WTC11 (cell line): ENCODE measurements around the gene PAIP1.

Experiments
- ARID4B ChIP-seq: sonication (generic); formaldehyde crosslinking; IDR thresholded peaks from 2 replicates; pipeline ENCODE4 v1.8.0; 2023; ENCODE audit warnings: missing genetic modification reagents, mild to moderate bottlenecking, borderline replicate concordance
- CTCF ChIP-seq: fragments of 200-600 bp; IDR thresholded peaks from 2 replicates; pipeline ENCODE4 v1.8.0; 2022; ENCODE audit warnings: antibody characterized with exemption
- JUN ChIP-seq: sonication (generic); formaldehyde crosslinking; IDR thresholded peaks from 2 replicates; pipeline ENCODE4 v1.8.0; 2023; ENCODE audit warnings: mild to moderate bottlenecking, missing genetic modification reagents
- MAX ChIP-seq: sonication (generic); formaldehyde crosslinking; IDR thresholded peaks from 2 replicates; pipeline ENCODE4 v1.8.0; 2022; ENCODE audit warnings: mild to moderate bottlenecking, missing genetic modification reagents
- NFYB ChIP-seq: sonication (generic); formaldehyde crosslinking; conservative IDR thresholded peaks from 2 replicates; pipeline ENCODE4 v1.8.0; 2022; ENCODE audit warnings: low read depth, missing genetic modification reagents
- NR2C2 ChIP-seq: sonication (generic); formaldehyde crosslinking; IDR thresholded peaks from 2 replicates; pipeline ENCODE4 v1.8.0; 2022; ENCODE audit warnings: mild to moderate bottlenecking, missing genetic modification reagents
- SMAD4 ChIP-seq: sonication (generic); formaldehyde crosslinking; IDR thresholded peaks from 2 replicates; pipeline ENCODE4 v1.8.0; 2022; ENCODE audit warnings: mild to moderate bottlenecking, missing genetic modification reagents
- SP1 ChIP-seq: sonication (generic); formaldehyde crosslinking; conservative IDR thresholded peaks from 2 replicates; pipeline ENCODE4 v1.8.1; 2022; ENCODE audit warnings: missing genetic modification reagents

- no peak for TF ChIP-seq JUN (CRISPR knock-in tag)
- no peak for TF ChIP-seq SMAD4 (CRISPR knock-in tag)
- TF ChIP-seq ARID4B (CRISPR knock-in tag) = no peak
- TF ChIP-seq CTCF = no peak
- TF ChIP-seq SP1 (CRISPR knock-in tag) = no peak
- no peak for TF ChIP-seq NFYB (CRISPR knock-in tag)
- no peak for TF ChIP-seq NR2C2
- TF ChIP-seq MAX (CRISPR knock-in tag) = no peak
Measured at GRCh38 chr5:43548358-43548757, 8.5 kb downstream of the PAIP1 start.
